GM19324 (cell line): ENCODE data around the gene CHDH.

ENCODE experiments used
- ATAC-seq: cut with Tn5 transposase; IDR thresholded peaks from one replicate; pipeline ENCODE4 v1.9.1; 2021; ENCODE audit warnings: mild to moderate bottlenecking, moderate library complexity; ENCODE audit not compliant: unreplicated experiment, low FRiP score

Gene CHDH

GRCh38 chr3:53794597-53794996, 51.6 kb downstream of the CHDH start:
- ATAC-seq: no peak

- no peak for ATAC-seq
Measured at GRCh38 chr3:53792866-53793265, 53.4 kb downstream of the CHDH start.

GRCh38 chr3:53791317-53791716, 54.9 kb downstream of the CHDH start:
- ATAC-seq: no peak

- no peak for ATAC-seq
Measured at GRCh38 chr3:53790470-53790869, 55.7 kb downstream of the CHDH start.

- no peak for ATAC-seq
Measured at GRCh38 chr3:53789459-53789858, 56.8 kb downstream of the CHDH start.

GRCh38 chr3:53788038-53788437, 58.2 kb downstream of the CHDH start:
- ATAC-seq: no peak

GRCh38 chr3:53787016-53787415, 59.2 kb downstream of the CHDH start:
- ATAC-seq: no peak

- ATAC-seq: no peak
Measured at GRCh38 chr3:53780806-53781205, 65.4 kb downstream of the CHDH start.

- no peak for ATAC-seq
Measured at GRCh38 chr3:53780171-53780570, 66.0 kb downstream of the CHDH start.

- no peak for ATAC-seq
Measured at GRCh38 chr3:53778153-53778552, 68.1 kb downstream of the CHDH start.

- ATAC-seq: no peak
Measured at GRCh38 chr3:53777468-53777867, 68.8 kb downstream of the CHDH start.

- no peak for ATAC-seq
Measured at GRCh38 chr3:53776494-53777101, 69.6 kb downstream of the CHDH start.

- no peak for ATAC-seq
Measured at GRCh38 chr3:53775834-53776251, 70.4 kb downstream of the CHDH start.

- no peak for ATAC-seq
Measured at GRCh38 chr3:53775018-53775417, 71.2 kb downstream of the CHDH start.

GRCh38 chr3:53774414-53774813, 71.8 kb downstream of the CHDH start:
- no peak for ATAC-seq

GRCh38 chr3:53773611-53774368, 72.4 kb downstream of the CHDH start:
- peak; percentile 74 for ATAC-seq

- ATAC-seq: no peak
Measured at GRCh38 chr3:53773021-53773436, 73.2 kb downstream of the CHDH start.

- no peak for ATAC-seq
Measured at GRCh38 chr3:53772562-53772961, 73.7 kb downstream of the CHDH start.

GRCh38 chr3:53768478-53769459, 77.5 kb downstream of the CHDH start:
- no peak for ATAC-seq

GRCh38 chr3:53766706-53767105, 79.5 kb downstream of the CHDH start:
- ATAC-seq: no peak

- ATAC-seq: no peak
Measured at GRCh38 chr3:53765753-53766152, 80.5 kb downstream of the CHDH start.
